GM18858 (cell line): ENCODE results near the gene DPYSL5.

ENCODE experiments used
- ATAC-seq: cut with Tn5 transposase; IDR thresholded peaks from one replicate; pipeline ENCODE4 v1.9.1; 2021; ENCODE audit not compliant: unreplicated experiment

The DPYSL5 gene

GRCh38 chr2:26986576-26986975 is 138.6 kb downstream of the DPYSL5 start:
- ATAC-seq: no peak

- ATAC-seq: no peak
Observed at GRCh38 chr2:26988058-26988860, 140.3 kb downstream of the DPYSL5 start.

- no peak for ATAC-seq
Observed at GRCh38 chr2:26989156-26989555, 141.2 kb downstream of the DPYSL5 start.

GRCh38 chr2:26991717-26992116 is 143.8 kb downstream of the DPYSL5 start:
- no peak for ATAC-seq

GRCh38 chr2:26993768-26994167 is 145.8 kb downstream of the DPYSL5 start:
- no peak for ATAC-seq

GRCh38 chr2:26994983-26995382 is 147.1 kb downstream of the DPYSL5 start:
- ATAC-seq: no peak

GRCh38 chr2:26997394-26997793 is 149.5 kb downstream of the DPYSL5 start:
- no peak for ATAC-seq

GRCh38 chr2:26998323-26998722 is 150.4 kb downstream of the DPYSL5 start:
- ATAC-seq: no peak
